Thyroid gland (tissue), 4 donors: Measurements from ENCODE around the gene ACTR5.
"Not testable (repeated sequence)": the region's sequence is repeated elsewhere in the genome, so short reads cannot be mapped to it uniquely, and the experiment has no call there.

Source experiments
- CTCF ChIP-seq, 6 experiments: fragments of 200-600 bp in 3 of 6; fragments of 450-650 bp in 3 of 6; sonication (generic) in 3 of 6; IDR thresholded peaks; one replicate each; pipeline ENCODE4 v1.5.1; 2016 to 2019; ENCODE audit warnings: antibody characterized with exemption in 6 of 6, mild to moderate bottlenecking in 2 of 6, inconsistent platforms in 1 of 6, moderate library complexity in 1 of 6
- POLR2A ChIP-seq, 2 donors: fragments of 450-650 bp; IDR thresholded peaks; one replicate each; pipeline ENCODE4 v1.6.1; 2017; ENCODE audit warnings: antibody characterized with exemption in 2 of 2, mild to moderate bottlenecking in 2 of 2, moderate library complexity in 1 of 2

- TF ChIP-seq POLR2A, CTCF (IDR thresholded peaks at IDR 0.05): not testable (repeated sequence)
Observed at GRCh38 chr20:38813574-38813962, 65.3 kb downstream of the ACTR5 start.
